Transverse colon (tissue), 4 donors: ENCODE data around the gene PDRG1. TPM values are rescaled to one million over a fixed set of nuclear protein-coding genes. Genes with fewer than 3 reads are reported as not detected.

ENCODE experiments used
- DNase-seq: peaks from one replicate; pipeline ENCODE4 v3.0.0-alpha.2; 2019
- H3K27ac ChIP-seq, 4 donors: fragments of 200-600 bp; sonication (generic); 2 replicates each; pipeline ENCODE4 v1.5.1; 2016 to 2018; ENCODE audit warnings: inconsistent platforms in 4 of 4
- H3K27me3 ChIP-seq: fragments of 200-600 bp; sonication (generic); 2 replicates; pipeline ENCODE4 v1.5.1; 2017; ENCODE audit warnings: inconsistent platforms
- H3K36me3 ChIP-seq, 4 donors: fragments of 200-600 bp; sonication (generic); 2 replicates each; pipeline ENCODE4 v1.5.1; 2017 to 2019; ENCODE audit warnings: inconsistent platforms in 4 of 4
- H3K4me1 ChIP-seq, 4 donors: fragments of 200-600 bp; sonication (generic); 2 replicates each; pipeline ENCODE4 v1.5.1; 2017 to 2020; ENCODE audit warnings: inconsistent platforms in 4 of 4
- H3K4me3 ChIP-seq, 4 donors: fragments of 200-600 bp; sonication (generic); 1 replicate in 1 of 4; 2 replicates in 3 of 4; pipeline versions ENCODE4 v1.5.1 to v1.6.1; 2017 to 2019; ENCODE audit warnings: inconsistent platforms in 4 of 4
- H3K9me3 ChIP-seq, 2 donors: fragments of 200-600 bp; sonication (generic); 2 replicates each; pipeline ENCODE4 v1.5.1; 2017 to 2019; ENCODE audit warnings: inconsistent platforms in 2 of 2
- EP300 ChIP-seq: sonication (generic); formaldehyde crosslinking; IDR thresholded peaks from one replicate; pipeline ENCODE4 v1.6.1; 2017; ENCODE audit warnings: antibody characterized with exemption, low read depth
- POLR2A ChIP-seq: fragments of 450-650 bp; IDR thresholded peaks from one replicate; pipeline ENCODE4 v1.6.1; 2016; ENCODE audit warnings: antibody characterized with exemption, mild to moderate bottlenecking, moderate library complexity
- POLR2AphosphoS5 ChIP-seq, 3 donors: sonication (generic); formaldehyde crosslinking; IDR thresholded peaks; one replicate each; pipeline ENCODE4 v1.6.1; 2016; ENCODE audit warnings: antibody characterized with exemption in 3 of 3
- WGBS, 2 donors: methylation state at CpG; one replicate each; pipeline ENCODE4 v1.1.5; 2018; ENCODE audit warnings: low coverage in 1 of 2; 5-methylcytosine and 5-hydroxymethylcytosine counted together
- in situ Hi-C, 4 donors: fragments of 200-750 bp; cut with MboI; loops; one replicate each; pipeline versions ENCODE4 v1.15.0 to v1.15.1; 2017; ENCODE audit warnings: low sequenced_read_pairs in 3 of 4, low pct_ligation_motif_present in 1 of 4, low pct_unique_long_range_greater_than_20kb in 1 of 4
- intact Hi-C: fragments of 100-400 bp; cut with DNase I; formaldehyde crosslinking; loops from one replicate; pipeline ENCODE4 v1.15.1; 2023; ENCODE audit warnings: low total_unique reads
- total RNA-seq, 4 donors: library from RNA; depleted of rRNA; stranded (reverse); fragments of >200 nt; gene quantifications; one replicate each; pipeline ENCODE4 v1.1.0, GENCODE V29; 2016
- TF ChIP-seq, protein P1 (sequence below), 5 experiments: fragments of 200-600 bp in 3 of 5; fragments of 450-650 bp in 2 of 5; sonication (generic) in 3 of 5; IDR thresholded peaks; 1 replicate in 2 of 5; 2 replicates in 3 of 5; pipeline ENCODE4 v1.5.1; 2016 to 2017; ENCODE audit warnings: antibody characterized with exemption in 5 of 5, inconsistent platforms in 3 of 5, mild to moderate bottlenecking in 2 of 5, moderate library complexity in 1 of 5

PDRG1 gene
- total RNA-seq, 4 donors from 2014 or later: 2.2 to 9.2 (median 6.5) TPM

DNA sequence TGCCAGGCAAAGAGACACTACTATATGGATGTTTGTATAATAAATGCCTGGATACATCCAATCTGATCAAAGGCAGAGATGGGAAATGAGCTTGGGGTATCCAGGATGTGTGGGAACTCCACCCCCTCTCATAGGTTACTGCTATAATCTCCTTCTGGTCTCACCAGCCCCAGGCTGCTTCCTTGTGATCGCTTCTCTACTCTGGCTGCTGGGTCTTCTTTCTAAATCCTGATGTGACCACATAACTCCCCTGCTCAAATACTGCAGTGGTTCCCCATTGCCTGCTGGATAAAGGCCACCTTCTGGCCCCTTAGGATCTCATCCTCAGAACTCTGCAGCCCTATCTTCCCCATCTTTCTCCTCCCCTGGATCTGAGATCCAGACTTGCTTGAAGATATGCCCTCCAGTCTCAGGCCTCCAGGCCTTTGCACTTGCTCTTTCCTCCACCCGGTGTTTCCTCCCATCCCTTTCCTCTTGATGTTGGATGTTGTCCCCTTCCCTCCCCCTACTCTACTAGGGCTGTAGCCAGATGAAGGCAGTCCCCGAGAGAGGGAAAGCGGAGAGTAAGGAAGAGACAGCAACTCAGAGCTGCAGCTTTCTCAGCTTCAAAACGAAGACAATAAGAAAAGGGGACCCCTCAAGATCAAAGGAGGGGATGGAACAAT lies 15.3 kb upstream of the PDRG1 start:
- Histone ChIP-seq H3K27ac (no peak overlapping the region), H3K36me3 (no peaks in the 10 kb centered on the region), H3K4me1 (peaks cover 0 to 4% (median 0%) of the 10 kb centered on the region in 4 donors), H3K4me3 (no peak overlapping the region), H3K27me3 (peaks cover 65% of the 10 kb centered on the region), H3K9me3 (no peaks in the 10 kb centered on the region)
- intact Hi-C loops (no loop called here), in situ Hi-C loops (loop anchor here in 1 of 4 donors (10.0 kb wide), 1 partner anchor 112 kb away; no protein-coding TSS in a partner anchor)
- DNase-seq: no peak
- TF ChIP-seq EP300: no peak
- TF ChIP-seq, protein P1, sequence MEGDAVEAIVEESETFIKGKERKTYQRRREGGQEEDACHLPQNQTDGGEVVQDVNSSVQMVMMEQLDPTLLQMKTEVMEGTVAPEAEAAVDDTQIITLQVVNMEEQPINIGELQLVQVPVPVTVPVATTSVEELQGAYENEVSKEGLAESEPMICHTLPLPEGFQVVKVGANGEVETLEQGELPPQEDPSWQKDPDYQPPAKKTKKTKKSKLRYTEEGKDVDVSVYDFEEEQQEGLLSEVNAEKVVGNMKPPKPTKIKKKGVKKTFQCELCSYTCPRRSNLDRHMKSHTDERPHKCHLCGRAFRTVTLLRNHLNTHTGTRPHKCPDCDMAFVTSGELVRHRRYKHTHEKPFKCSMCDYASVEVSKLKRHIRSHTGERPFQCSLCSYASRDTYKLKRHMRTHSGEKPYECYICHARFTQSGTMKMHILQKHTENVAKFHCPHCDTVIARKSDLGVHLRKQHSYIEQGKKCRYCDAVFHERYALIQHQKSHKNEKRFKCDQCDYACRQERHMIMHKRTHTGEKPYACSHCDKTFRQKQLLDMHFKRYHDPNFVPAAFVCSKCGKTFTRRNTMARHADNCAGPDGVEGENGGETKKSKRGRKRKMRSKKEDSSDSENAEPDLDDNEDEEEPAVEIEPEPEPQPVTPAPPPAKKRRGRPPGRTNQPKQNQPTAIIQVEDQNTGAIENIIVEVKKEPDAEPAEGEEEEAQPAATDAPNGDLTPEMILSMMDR (IDR thresholded peaks at IDR 0.05): no peak
- no peak for TF ChIP-seq POLR2AphosphoS5 (IDR thresholded peaks at IDR 0.05)
- no peak for TF ChIP-seq POLR2A
- WGBS, 2 donors: 11 to 20% methylated on average over 1 to 5 of the region's 5 CpGs

DNA sequence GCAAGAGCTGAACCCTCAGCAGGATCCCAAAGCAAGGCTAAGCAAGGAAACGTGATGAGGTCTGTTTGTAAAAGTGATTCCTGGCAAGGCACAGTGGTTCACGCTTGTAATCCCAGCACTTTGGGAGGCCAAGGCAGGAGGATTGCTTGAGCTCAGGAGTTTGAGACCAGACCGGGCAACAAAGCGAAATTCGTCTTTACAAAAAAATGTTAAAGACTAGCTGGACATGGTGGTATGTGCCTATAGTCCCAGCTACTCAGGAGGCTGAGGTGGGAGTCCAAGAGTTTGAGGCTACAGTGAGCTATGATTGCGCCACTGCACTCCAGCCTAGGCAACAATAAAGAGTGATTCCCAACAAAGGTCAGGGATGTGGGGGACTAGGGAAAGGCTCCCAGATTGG lies 12.0 kb upstream of the PDRG1 start:
- no peak for DNase-seq
- Histone ChIP-seq H3K36me3 (no peaks in the 10 kb centered on the region), H3K9me3 (no peaks in the 10 kb centered on the region), H3K27me3 (peaks cover 62% of the 10 kb centered on the region), H3K27ac (no peak overlapping the region), H3K4me3 (no peak overlapping the region), H3K4me1 (peaks cover 0 to 4% (median 0%) of the 10 kb centered on the region in 4 donors)
- 65% methylated on average over 6 of the region's 6 CpGs; no CpG with 5 or more reads in 1 of the 2 donors for WGBS, 2 donors
- TF ChIP-seq EP300: no peak
- TF ChIP-seq, protein P1 (IDR thresholded peaks at IDR 0.05): no peak
- TF ChIP-seq POLR2AphosphoS5 (IDR thresholded peaks at IDR 0.05): no peak
- no peak for TF ChIP-seq POLR2A
- in situ Hi-C loops (loop anchor here in 1 of 4 donors (10.0 kb wide), 1 partner anchor 109 kb away; no protein-coding TSS in a partner anchor), intact Hi-C loops (no loop called here)

DNA sequence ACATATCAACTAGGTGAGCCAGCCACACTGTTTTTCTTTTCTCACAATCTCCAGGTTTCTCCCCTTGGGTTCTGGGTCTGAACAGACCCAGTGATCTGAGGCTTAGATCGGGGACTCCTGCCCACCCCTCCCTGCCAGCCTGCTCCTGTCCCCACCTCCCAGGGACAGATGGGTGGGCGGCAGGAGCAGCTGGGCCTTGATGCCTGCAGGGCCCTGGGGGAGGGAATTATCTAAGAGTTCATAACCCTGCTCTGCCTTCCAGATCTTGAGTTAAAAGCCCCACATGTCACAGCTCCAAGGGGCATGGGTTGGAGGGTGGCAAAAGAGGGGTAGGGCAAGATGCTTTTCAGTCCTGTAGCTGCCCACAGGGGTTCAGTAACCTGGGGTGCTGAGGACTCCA lies 10.9 kb upstream of the PDRG1 start:
- DNase-seq: no peak
- TF ChIP-seq POLR2AphosphoS5 (IDR thresholded peaks at IDR 0.05): no peak
- TF ChIP-seq, protein P1 (IDR thresholded peaks at IDR 0.05): no peak
- TF ChIP-seq POLR2A: no peak
- no peak for TF ChIP-seq EP300
- Histone ChIP-seq H3K27ac (no peak overlapping the region), H3K4me1 (peaks cover 0 to 1% (median 0%) of the 10 kb centered on the region in 4 donors), H3K9me3 (no peaks in the 10 kb centered on the region), H3K4me3 (no peak overlapping the region), H3K27me3 (peaks cover 55% of the 10 kb centered on the region), H3K36me3 (no peaks in the 10 kb centered on the region)
- WGBS, 2 donors: 36 to 40% methylated on average over 1 to 2 of the region's 2 CpGs
- in situ Hi-C loops: loop anchor here in 1 of 4 donors (10.0 kb wide), 1 partner anchor 108 kb away; no protein-coding TSS in a partner anchor
- intact Hi-C loops: no loop called here

DNA sequence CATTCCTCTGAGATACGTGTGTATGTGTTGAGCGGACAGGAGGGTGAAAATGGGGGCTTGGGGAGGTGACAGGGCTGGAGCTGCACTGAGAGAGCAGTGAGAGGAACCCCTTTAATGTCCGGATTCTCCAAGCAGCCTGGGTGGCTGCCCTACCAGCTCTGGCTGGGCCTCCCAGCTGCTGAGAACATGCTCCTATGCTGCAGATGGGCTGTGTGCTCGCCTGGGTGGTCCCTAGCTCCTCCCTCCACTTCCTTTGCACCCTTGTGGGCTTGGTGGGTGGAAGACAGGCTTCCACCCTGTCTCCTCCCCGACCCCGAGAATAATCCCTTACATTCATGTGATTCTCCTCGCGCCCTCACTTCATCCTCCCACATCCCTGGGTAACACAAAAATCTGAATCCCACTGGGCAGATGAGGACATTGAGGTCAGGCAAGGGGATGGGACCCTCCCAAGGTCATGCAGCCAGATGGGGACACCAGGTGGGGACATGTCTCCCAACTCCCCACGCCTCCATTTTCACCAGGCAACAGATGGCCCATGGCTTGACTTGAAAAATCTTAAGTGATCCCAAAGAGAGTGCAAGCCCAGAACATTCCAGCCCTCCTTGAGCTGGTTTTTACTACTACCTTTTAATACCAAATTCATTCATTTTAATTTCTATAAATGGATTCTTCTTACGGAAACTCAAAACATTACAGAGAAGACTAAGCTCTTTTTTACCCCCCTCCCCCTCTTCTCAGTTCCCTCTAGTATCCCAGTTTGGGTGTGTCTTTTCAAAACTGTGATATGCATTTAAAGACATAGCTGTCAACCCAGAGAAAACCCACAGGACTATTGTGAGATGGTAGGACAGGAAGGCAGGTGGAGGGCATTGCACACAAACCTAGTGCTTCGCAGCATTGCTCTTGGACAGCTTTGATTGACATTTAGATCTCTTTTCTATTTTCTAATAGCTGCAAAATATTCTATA lies 5.0 kb upstream of the PDRG1 start:
- WGBS, 2 donors: 46 to 49% methylated on average over 2 to 11 of the region's 11 CpGs
- Histone ChIP-seq H3K9me3 (no peaks in the 10 kb centered on the region), H3K36me3 (no peaks in the 10 kb centered on the region), H3K4me1 (no peaks in the 10 kb centered on the region), H3K27me3 (peaks cover 10% of the 10 kb centered on the region), H3K4me3 (no peak overlapping the region), H3K27ac (no peak overlapping the region)
- in situ Hi-C loops (no loop called here), intact Hi-C loops (no loop called here)
- TF ChIP-seq, protein P1 (IDR thresholded peaks at IDR 0.05): no peak
- no peak for TF ChIP-seq POLR2A
- TF ChIP-seq POLR2AphosphoS5 (IDR thresholded peaks at IDR 0.05): no peak
- no peak for TF ChIP-seq EP300
- no peak for DNase-seq
